Muscle layer of colon (tissue), 2 donors: ENCODE results near the gene OVOL3.

Experiments
- H3K27ac ChIP-seq: one replicate; pipeline ENCODE4 v1.7.0; 2013; ENCODE audit warnings: low read depth, mild to moderate bottlenecking, low read length, moderate library complexity
- H3K27me3 ChIP-seq, 2 donors: one replicate each; pipeline ENCODE4 v1.7.0; 2013; ENCODE audit warnings: low read length in 2 of 2, mild to moderate bottlenecking in 2 of 2; ENCODE audit not compliant: insufficient read depth in 2 of 2, control insufficient read depth in 1 of 2
- H3K36me3 ChIP-seq: one replicate; pipeline ENCODE4 v1.7.0; 2013; ENCODE audit warnings: mild to moderate bottlenecking, low read length; ENCODE audit not compliant: insufficient read depth
- H3K4me1 ChIP-seq: one replicate; pipeline ENCODE4 v1.7.0; 2013; ENCODE audit warnings: mild to moderate bottlenecking, low read length; ENCODE audit not compliant: insufficient read depth
- H3K4me3 ChIP-seq, 2 donors: one replicate each; pipeline ENCODE4 v1.7.0; 2013; ENCODE audit warnings: low read length in 2 of 2, low read depth in 1 of 2, mild to moderate bottlenecking in 1 of 2, moderate library complexity in 1 of 2
- H3K9ac ChIP-seq: one replicate; pipeline ENCODE4 v1.7.0; 2013; ENCODE audit warnings: low read length
- H3K9me3 ChIP-seq: one replicate; pipeline ENCODE4 v1.7.0; 2013; ENCODE audit warnings: mild to moderate bottlenecking, low read length
- donor health status: abdominal sarcoma.
- donor health status: Adenocarcinoma of cecum.

The OVOL3 gene

DNA sequence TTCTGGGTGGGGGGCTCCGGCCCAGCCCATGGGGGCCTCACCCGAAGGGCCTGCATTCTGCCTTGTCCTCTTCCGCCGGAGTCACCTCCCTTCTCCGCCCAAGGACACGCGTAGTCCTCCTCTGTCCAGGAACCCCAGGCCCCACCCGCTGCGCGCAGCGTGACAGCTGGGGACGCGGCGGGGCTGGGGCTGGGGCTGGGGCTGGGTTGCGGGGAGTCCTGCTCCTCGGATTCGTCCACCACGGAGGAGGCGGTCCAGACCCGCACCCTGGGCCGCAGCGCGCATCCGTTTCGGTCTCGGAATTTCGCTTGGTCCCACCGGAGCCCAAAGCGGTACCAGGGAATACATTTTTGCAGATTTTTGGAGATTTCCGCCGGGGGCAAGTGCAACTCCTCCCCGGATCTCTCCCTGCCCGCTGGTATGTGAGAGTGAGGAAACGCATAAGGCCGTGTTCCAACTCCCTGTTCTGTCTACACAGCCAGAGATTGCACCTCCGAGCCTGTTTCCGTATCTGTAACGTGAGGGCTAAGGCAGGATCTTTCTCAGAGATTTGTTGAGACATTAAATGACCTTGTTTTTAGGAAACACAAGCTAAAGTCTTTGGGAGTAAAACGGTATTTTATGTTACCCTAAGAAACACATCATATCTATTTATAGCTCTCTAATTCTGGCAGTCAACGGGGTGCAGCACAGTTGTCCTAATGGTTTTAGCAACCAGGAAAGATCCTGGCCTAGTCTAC, 41.6 kb downstream of the OVOL3 start, which contains the start of gene COX7A1:
Gene COX7A1, minus strand, starts transcription at position 96 of the 740 bp plus-strand sequence. Its CDS starts 40 bp downstream, at position 56.
- Histone ChIP-seq H3K4me3 (peak within 1 kb of the TSS; percentile 64 to 72), H3K27me3 (no peaks in the 10 kb centered on the region), H3K36me3 (peaks cover 18% of the 10 kb centered on the region), H3K27ac (peak within 1 kb of the TSS; percentile 98), H3K9ac (peak within 1 kb of the TSS; percentile 95), H3K9me3 (no peaks in the 10 kb centered on the region), H3K4me1 (peaks cover 23% of the 10 kb centered on the region)

DNA sequence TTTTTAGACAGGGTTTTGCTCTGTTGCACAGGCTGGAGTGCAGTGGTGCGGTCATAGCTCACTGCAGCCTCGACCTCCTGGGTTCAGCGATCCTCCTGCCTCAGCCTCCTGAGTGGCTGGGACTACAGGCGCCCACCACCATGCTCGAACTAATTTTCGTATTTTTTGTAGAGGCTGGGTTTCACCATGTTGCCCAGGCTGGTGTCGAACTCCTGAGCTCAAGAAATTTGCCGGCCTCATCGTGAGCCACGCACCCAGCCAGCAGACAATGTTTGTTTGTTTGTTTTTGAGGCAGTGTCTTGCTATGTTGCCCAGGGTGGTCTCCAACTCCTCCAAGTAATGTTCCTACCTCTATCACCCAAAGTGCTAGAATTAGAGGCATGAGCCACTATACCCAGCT, 42.2 kb downstream of the OVOL3 start:
- peak overlapping the region in 1 of 2 donors; percentile 72 for H3K4me3 ChIP-seq
- H3K9ac ChIP-seq: peak overlapping the region; percentile 95

DNA sequence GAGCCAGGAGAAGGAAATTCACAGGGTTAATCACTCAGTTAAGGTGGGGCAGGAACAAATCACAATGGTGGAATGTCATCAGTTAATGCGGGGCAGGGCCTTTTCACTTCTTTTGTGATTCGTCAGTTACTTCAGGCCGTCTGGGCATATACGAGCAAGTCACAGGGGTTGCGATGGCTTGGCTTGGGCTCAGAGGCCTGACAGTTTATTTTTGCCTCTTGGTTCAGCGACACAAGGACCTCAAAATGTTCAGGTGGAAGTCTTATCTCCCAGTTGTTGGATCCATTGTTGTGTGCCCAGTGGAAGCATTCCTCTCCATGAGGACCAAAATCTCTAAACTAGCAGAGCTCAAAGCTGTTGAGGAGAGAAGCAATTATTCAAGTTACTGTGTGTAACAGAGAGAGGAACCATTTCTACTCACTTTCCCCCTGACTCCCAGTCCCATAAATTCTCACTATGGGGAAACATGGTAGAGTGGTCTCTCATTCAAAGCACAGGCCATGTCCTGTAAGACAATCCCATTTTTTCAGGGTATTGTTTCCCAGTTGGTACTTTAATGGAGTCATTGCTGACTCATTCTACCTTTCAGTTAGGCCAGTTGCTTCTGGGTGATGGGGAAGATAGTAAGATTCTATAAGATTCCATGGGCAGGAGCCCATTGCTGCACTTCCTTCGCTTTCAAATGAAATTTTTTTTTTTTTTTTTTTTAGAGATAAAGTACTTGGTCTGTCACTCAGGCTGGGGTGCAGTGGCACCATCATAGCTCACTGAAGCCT, 50.1 kb downstream of the OVOL3 start:
- no peaks in the 10 kb centered on the region for H3K4me1 ChIP-seq
- H3K36me3 ChIP-seq: no peaks in the 10 kb centered on the region
- H3K27me3 ChIP-seq: no peaks in the 10 kb centered on the region
- H3K9me3 ChIP-seq: no peaks in the 10 kb centered on the region
- H3K4me3 ChIP-seq: no peak overlapping the region
- no peak overlapping the region for H3K27ac ChIP-seq
- H3K9ac ChIP-seq: no peak overlapping the region

More for the DNA sequence above, 42.2 kb downstream of the OVOL3 start:
- Histone ChIP-seq H3K27ac (peak overlapping the region; percentile 98), H3K36me3 (peaks cover 18% of the 10 kb centered on the region), H3K27me3 (no peaks in the 10 kb centered on the region), H3K4me1 (peaks cover 23% of the 10 kb centered on the region), H3K9me3 (no peaks in the 10 kb centered on the region)
